Limb (tissue), 2 donors: ENCODE results near the gene JSRP1.
"Not testable (repeated sequence)": the region's sequence is repeated elsewhere in the genome, so short reads cannot be mapped to it uniquely, and the experiment has no call there.

Source experiments
- DNase-seq, 2 donors: peaks; one replicate each; pipeline ENCODE4 v3.0.0-alpha.2; 2016; ENCODE audit errors: extremely low spot score in 2 of 2

Gene JSRP1

DNA sequence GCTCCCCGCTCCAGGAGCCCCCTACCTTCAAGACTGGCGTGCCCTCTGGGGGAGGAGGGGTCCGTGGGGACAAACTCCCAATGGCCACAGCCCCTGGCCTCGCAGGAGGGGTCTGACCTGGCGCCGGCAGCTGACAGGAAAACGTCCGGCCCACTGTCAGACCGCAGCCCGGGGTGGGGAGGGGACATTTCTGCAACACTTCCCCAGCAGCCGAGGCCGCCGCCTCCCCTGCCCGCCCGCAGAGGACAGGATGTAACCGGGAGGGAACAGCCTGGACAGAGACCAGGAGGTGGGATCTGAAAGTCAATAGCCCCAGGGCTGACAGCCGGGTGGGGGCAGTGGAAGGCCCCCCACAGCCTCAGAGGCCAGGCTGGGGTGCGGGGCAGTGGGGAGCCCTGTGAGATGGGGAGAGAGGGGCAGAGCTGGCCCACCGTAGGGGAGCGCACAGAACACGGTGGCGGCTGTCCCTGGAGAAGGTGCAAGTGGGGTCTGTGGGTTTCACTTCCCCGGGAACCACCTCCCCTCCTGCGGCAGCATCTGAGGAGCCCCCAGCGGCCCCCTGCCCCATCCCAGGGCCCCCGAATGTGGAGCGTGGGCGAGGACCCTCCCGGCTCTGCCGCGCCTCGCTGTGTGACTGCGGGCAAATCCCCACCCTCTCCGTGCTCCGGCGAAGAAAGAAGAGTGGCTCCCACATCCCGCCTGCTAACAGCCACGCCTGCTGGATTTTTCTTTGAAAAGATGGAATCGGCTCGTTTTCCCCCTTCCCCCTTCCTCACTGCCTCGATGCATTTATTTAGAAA, 26.0 kb upstream of the JSRP1 start, which contains the start of gene PEAK3:
PEAK3 (minus strand) TSS at position 114 of the 800 bp plus-strand sequence. CDS start 1,244 bp downstream, outside the sequence.
- DNase-seq, result peak; percentile 40 to 70

DNA sequence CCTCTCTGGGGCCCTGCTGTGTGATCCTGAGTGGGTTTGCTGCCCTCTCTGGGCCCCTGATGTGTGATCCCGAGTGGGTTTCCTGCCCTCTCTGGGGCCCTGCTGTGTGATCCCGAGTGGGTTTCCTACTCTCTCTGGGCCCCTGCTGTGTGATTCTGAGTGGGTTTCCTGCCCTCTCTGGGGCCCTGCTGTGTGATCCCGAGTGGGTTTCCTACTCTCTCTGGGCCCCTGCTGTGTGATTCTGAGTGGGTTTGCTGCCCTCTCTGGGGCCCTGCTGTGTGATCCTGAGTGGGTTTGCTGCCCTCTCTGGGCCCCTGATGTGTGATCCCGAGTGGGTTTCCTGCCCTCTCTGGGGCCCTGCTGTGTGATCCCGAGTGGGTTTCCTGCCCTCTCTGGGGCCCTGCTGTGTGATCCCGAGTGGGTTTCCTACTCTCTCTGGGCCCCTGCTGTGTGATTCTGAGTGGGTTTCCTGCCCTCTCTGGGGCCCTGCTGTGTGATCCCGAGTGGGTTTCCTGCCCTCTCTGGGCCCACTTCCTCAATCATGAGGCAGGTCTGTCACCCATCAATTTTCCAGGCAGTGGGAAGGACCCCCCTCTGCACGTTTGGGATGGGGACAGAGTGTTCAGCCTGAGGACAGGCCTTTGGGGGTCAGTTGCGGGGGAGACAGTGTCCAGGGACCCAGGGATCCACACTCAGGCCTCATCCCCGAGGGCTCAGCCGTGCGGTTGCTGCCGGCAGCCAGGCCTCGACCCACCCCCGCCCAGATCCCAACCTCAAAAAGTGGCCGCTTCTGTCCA, 25.2 kb upstream of the JSRP1 start:
- DNase-seq, result not testable (repeated sequence)

DNA sequence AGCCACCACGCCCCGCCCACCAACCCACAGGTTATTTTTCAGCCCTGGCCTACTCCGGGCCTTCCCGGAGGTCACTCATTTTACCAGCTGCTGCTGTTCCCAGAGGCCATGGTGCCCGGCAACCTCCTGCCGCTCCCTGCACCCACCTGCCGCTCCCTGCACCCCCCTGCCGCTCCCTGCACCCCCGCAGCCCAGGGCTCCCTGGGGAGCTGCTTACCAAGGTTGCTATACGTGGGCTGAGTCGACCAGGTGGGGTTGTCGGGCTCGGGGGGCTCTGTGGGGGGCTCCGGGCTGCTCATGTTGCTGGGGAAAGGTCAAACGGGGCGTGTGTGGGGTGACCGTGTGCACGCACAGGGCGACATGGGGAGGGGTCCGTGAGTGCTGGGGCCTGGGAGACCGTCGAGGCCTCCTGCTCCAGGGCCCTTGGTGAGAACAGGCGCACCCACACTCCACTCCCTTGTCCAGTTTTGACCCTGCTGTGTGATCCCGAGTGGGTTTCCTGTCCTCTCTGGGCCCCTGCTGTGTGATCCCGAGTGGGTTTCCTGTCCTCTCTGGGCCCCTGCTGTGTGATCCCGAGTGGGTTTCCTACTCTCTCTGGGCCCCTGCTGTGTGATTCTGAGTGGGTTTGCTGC, 24.5 kb upstream of the JSRP1 start:
- no peak for DNase-seq

DNA sequence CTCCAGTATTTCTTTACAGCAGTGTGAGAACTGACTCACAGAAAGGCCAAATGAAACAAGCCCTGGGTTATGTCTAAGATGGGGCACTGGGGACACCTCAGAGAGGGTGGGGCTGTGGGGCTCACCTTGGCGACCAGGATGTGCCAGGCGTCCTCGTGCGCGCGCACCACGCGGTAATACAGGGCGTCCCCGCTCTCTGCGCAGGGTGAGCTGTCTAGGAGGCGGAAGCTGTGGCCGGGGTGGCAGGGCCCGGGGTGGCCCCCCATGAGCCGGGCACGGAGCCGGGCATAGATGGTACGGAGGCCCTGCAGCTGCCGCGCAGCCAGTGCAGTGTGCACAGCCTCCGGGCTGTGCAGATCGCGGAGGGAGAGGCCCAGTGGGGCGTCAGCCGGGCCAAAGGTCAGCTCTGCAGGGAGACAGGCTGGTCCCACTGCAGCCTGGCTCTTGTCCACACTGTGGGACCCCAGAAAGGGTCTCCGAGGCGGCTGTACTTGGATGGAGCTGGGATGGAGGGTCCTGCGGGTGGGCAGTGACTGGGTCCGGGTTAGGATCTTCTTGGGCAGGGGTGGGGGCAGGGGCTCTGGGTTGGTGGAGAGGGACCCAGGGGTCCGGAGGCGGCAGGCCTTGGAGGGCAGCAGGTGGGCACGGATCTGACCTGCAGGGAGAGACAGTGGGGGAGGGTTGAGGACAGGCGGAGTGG, 22.4 kb upstream of the JSRP1 start:
- DNase-seq, result no peak

DNA sequence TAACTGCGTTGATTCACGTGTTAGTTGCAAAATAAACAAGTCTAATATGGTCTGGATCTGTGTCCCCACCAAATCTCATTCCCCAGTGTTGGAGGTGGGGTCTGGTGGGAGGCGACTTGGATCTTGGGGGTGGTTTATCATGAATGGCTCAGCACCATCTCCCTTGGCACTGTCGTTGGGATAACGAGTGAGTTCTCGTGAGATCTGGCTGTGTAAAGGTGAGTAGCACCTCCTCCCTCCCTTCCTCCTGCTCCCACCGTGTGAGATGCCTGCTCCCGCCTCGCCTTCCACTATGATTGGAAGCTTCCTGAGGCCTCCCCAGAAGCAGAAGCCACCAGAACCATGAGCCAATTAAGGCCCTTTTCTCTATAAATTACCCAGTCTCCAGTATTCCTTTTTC, 20.9 kb upstream of the JSRP1 start:
- no peak for DNase-seq

GRCh38 chr19:2276429-2276986, 20.3 kb upstream of the JSRP1 start:
- no peak for DNase-seq

- DNase-seq, result no peak
Observed at GRCh38 chr19:2275588-2276428, 19.6 kb upstream of the JSRP1 start.

- DNase-seq, result peak in 1 of 2 donors; percentile 69
Observed at GRCh38 chr19:2274931-2275535, 18.8 kb upstream of the JSRP1 start.

DNA sequence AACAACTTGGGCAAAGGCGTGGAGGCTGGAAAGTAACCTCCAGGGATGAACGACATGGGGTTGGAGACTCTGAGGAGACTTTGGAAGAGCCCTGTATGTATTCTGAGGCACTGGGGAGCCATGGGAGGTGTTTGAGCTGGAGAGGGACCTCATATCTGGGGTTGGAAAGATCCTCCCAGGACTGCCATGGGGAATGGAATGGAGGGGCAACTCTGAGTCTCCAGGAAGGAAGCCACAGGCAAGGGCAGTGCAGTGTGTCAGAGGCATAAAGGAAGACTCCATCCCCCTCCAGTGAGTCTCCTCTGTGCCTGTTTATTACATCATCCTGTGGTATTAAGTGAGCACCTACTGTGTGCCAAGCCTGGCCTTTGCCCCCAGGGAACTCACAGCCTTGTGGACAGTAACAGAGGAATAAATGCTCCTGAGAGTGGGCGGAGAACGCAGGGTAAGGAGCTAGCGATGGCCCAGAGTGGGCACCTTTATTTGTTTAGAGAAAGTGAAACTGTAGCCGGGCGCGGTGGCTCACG, 18.0 kb upstream of the JSRP1 start:
- DNase-seq, result no peak

DNA sequence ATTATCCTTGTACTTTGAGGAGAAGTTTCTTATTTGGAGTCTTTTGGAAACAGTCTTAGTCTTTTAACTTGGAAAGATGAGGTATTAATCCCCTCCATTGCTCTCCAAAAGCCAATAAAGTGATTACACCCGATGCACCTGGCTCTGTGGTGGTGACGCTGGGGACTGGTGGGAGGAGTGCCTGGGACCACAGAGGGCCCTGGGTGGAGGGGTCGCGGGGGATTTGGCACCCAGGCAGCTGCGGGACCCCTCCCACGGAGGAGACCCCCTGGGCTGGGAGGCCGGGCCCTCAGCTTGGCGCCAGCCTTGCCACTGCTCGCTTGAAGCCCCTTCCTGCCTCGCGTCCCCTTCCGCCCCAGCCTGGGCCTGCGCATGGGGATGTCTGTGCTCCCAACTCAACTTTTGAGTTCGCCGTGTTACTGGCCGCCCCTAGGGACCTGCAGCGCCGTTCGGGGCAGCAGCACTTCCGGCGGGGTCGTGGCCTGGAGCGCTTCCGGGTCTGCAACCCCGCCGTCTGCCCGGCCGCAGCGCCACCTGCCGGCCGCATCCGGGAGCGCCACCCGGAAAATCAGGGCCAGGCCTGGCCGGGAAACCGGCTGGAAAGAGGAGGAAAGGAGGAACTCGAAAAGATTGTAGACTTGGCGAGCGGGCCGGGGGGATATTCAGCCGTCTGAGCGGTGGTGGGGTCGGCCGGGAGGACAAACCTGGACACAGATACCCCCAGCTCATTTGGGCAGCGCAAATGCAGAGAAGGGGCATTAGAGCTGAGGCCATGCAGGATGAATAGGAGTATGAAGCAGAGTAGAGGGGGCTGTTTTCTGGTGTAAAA, 17.4 kb upstream of the JSRP1 start:
- peak; percentile 78 to 86 for DNase-seq

DNA sequence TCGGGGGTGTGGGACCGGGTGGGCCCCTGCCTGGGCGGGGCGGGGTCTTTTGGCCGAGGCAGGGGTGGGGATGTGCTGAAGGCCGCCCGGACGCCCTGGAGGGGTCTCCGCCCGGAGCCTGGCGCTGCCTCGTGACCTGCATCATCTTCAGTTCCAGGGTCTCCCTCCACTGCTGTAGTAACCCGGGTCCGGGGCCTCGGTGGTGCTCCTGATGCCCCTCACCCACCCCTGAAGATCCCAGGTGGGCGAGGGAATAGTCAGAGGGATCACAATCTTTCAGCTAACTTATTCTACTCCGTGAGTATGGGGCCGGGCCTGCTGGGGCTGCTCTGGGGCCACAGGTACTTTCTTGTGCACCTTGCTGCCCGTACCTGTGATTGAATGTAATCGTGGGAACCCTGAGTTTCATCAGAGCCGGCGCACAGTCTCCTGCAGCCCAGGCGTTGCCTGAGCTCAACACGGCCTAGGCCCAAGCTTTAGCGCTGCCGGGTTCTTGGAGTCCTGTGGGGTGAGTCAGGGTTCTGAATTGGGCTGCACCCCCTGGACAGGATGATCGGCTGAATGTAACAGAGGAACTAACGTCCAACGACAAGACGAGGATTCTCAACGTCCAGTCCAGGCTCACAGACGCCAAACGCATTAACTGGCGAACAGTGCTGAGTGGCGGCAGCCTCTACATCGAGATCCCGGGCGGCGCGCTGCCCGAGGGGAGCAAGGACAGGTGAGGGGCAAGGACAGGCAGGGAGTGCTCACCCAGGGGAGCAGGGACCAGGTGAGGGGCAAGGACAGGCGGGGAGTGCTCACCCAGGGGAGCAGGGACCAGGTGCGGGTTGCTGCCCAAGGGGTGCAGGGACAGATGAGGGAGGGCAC, 15.3 kb upstream of the JSRP1 start:
- DNase-seq, result no peak

DNA sequence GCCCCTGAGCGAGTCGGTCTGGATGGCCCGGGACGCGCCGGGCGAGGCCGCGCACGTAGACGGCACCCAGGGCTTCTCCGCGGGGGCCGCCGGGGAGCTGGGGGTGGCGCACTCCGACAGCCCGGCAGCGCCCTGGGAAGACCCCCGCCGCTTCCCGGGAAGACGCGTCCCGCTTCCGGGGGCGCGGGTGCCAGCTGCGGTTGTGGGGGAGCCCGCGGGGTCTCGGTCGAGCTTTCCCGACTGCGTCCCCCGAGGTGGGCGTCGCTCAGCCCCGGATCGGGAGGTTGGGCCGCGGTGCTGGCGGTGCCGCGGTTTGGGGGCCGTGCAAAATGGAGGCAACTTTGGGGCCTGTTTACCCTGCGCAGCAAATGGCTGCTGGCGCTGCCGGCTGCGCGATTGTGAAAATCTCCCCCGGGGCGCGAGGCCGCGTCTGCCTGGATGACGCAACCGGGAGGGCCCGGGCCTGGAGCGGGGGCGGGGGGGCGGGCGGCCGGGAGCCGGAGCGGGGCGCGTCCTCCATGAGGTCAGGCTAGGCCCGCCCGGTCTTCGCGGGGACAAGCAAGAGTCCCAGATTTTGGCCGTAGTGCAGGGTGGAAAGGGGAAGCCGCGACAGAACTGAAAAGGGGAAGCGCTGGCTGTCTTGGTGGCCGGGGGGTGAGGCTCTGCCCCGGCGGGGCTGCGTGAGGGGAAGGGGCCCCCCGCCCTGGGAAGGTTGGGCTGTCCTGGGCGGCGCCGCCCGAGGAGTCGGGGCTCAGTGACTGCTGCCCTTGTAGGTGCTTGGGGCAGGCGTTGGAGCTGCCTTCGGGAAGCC, 14.4 kb upstream of the JSRP1 start:
- peak; percentile 57 to 87 for DNase-seq

DNA sequence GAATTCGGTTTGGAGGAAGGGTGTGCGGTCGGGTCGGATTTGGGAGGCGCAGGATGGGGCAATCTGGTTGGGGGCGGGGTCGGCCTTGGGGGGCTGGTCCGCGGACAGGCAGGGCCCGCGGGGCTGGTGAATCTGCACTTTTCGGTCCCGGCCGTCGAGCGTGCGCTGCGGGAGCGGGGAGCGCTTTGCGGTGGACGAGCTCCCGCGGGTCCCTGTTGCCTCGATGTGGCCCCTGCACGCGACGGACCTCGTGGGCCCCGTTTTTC, 13.9 kb upstream of the JSRP1 start:
- DNase-seq, result peak in 1 of 2 donors; percentile 66

- DNase-seq, result peak; percentile 97 to 100
Observed at GRCh38 chr19:2269244-2270156, 13.3 kb upstream of the JSRP1 start.

DNA sequence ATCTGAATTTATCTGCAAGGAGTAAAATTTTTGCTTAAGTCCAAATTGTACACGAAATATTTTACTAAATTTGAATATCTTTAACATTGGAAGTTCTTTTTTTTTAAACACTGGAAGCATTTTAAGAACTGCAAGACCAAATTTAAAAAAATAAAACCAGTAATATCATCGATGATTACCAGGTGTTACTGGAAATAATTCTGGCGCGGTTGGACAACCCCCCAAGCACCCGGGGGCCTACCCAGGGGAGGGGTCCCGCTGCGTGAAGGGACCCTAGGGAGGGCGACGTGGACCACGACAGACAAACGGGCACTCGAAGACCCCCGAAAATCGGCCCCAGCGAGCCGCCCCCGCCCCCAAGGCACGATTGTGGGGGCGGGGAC, 12.6 kb upstream of the JSRP1 start:
- no peak for DNase-seq

GRCh38 chr19:2268480-2268830, 12.2 kb upstream of the JSRP1 start:
- DNase-seq, result no peak
